GM21576 (cell line): ENCODE data around the gene ENTPD2.

Source experiments
- ATAC-seq: cut with Tn5 transposase; IDR thresholded peaks from one replicate; pipeline ENCODE4 v1.9.1; 2021; ENCODE audit warnings: mild to moderate bottlenecking, moderate library complexity; ENCODE audit not compliant: unreplicated experiment

The ENTPD2 gene

GRCh38 chr9:137080260-137081122 lies 26.6 kb upstream of the ENTPD2 start:
- no peak for ATAC-seq

DNA sequence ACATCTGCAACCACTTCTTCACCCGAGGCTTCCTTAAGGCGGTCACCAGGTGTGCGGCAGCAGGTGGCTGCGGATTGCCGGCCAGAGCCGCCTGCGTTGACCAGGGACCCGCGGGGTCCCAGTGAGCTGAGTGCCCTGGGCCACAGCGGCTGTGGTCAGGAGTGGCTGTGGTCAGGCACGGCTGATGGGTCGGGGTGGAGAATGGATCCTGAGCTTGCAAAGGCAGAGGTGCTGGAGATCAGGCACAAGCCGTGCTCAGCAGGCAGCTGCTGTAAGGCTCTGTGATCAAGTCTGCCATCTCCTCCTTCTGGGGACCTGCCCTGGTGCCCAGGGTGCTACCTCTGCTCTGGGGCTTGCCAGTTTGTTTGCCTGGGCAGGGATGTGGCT lies 25.5 kb upstream of the ENTPD2 start:
- no peak for ATAC-seq

DNA sequence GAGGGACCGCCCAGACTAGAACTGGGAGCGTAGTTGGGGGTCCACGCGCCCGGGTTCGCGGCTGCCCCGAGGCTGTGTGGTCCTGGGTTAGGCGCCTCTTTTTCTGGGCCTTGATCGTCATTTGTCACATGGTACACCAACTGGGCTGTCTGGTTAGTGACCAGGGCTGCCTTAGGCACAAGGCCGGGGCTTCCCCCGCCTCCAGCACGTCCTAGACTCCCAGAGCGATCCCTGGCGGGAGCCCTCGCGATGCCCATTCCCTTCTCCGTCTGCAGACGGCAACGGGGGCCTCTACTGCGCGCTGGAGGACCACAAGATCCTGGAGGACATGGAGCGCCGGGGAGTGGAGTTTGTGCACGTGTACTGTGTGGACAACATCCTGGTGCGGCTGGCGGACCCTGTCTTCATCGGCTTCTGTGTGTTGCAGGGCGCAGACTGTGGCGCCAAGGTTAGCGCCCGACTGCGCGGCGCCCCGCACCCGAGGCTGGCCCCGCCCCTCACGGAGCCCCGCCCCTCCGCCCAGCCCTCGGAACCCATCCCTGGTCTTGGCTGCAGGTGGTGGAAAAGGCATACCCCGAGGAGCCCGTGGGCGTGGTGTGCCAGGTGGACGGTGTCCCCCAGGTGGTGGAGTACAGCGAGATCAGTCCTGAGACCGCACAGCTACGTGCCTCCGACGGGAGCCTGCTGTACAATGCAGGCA lies 25.0 kb upstream of the ENTPD2 start:
- no peak for ATAC-seq

DNA sequence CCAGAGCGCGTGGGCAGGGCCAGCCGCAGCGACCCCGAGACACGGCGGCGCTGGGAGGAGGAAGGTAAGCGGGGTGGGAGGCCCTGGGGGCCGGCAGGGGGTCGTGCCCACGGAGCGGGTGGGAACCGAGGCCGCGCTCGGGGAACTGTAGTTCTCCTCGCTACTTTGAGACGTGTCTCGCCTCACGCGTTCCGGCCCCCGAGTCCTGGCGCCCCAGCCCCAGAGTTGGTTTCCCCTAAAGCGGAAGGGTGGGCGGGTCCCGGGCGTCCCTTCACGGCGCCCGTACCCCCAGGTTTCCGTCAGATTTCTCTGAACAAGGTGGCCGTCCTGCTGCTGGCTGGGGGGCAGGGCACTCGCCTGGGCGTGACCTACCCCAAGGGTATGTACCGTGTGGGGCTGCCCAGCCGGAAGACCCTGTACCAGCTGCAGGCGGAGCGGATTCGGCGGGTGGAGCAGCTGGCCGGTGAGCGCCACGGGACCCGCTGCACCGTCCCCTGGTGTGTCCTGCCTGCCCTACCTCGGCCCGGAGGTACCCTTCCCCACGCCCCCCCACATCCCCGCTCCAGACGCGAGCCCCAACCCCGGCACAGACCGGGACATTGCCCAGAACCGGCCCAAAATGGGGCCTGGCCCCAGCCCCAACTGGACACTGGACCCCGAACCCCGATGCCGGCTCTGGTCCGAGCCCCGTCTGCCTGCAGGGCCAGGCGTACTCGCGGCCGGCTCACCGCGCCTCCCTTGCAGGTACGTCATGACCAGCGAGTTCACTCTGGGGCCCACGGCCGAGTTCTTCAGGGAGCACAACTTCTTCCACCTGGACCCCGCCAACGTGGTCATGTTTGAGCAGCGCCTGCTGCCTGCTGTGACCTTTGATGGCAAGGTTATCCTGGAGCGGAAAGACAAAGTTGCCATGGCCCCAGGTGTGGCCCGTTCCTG lies 24.2 kb upstream of the ENTPD2 start:
- peak; percentile 11 for ATAC-seq

GRCh38 chr9:137077010-137077747 lies 23.3 kb upstream of the ENTPD2 start, which contains the start of gene UAP1L1:
UAP1L1 (plus strand) TSS chr9:137077517; CDS start chr9:137077533, 16 bp downstream.
- peak; percentile 56 for ATAC-seq

- ATAC-seq, result no peak
Observed at GRCh38 chr9:137076636-137077009, 22.8 kb upstream of the ENTPD2 start.

DNA sequence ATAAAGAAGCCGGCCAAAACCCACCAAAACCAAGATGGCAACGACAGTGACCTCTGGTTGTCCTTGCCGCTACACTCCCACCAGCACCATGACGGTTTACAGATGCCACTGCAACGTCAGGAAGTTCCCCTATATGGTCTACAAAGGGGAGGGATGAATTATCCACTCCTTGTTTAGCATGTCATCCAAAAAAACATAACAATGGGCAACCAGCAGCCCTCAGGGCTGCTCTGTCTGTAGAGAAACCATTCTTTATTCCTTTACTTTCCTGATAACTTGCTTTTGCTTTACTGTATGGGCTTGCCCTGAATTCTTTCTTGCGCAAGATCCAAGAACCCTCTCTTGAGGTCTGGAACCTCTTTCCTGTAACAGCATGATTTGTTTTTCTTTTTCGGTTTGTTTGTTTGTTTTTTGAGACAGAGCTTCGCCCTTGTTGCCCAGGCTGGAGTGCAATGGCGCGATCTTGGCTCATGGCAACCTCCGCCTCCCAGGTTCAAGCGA lies 21.5 kb upstream of the ENTPD2 start:
- ATAC-seq, result no peak

DNA sequence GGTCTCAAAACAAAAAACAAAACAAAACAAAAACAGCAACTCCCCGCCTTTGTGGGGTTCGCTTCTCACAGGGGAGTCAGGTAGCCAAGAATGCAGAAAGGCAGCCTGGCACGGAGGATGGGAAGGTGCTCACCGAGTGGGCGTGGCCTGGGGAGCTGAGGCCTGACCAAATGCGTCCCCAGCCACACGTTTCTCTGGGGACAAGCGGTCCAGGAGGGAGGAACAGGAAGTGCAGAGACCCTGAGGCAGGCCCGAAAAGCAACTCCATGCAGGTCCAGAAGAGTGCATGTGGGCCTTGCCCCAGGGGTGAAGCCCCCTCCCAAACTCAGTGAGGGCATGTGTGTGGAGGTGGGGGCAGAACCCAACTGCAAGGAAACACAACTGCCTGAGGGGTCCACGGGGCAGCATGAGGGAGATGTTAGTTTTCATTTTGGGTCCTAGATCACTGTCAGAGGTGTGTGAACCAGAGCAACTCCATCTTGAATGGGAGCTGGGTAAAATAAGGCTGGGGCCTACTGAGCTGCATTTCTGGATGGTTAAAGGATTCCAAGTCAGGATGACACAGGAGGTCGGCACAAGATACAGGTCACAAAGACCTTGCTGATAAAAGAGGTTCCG lies 20.9 kb upstream of the ENTPD2 start:
- ATAC-seq, result no peak

- ATAC-seq, result no peak
Observed at GRCh38 chr9:137073992-137074399, 20.1 kb upstream of the ENTPD2 start.

- ATAC-seq, result no peak
Observed at GRCh38 chr9:137071282-137071681, 17.4 kb upstream of the ENTPD2 start.

DNA sequence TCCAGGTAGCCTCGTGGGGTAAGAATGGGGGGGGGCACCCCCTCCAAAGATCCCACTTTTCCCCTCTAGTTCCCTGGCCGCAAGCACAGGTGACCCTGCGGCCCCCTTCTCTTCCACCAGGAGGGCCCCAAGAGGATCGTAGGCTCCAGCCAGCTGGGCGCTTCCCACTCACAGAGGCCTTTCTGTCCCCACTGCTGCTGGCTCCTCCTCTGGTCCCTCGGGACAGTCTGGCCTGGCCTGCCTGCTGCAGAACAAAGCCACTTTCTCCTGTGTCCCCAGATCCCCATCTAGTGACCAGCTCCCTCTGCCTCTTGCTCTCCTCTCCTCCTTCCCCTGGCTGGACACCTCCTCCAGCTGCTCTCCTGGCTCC lies 17.0 kb upstream of the ENTPD2 start:
- ATAC-seq, result no peak

GRCh38 chr9:137070201-137070905 lies 16.5 kb upstream of the ENTPD2 start, which contains the start of gene SAPCD2:
SAPCD2 (minus strand) TSS chr9:137070557; CDS start chr9:137070460, 97 bp downstream.
- ATAC-seq, result peak; percentile 71

- no peak for ATAC-seq
Observed at GRCh38 chr9:137069508-137070091, 15.7 kb upstream of the ENTPD2 start.

DNA sequence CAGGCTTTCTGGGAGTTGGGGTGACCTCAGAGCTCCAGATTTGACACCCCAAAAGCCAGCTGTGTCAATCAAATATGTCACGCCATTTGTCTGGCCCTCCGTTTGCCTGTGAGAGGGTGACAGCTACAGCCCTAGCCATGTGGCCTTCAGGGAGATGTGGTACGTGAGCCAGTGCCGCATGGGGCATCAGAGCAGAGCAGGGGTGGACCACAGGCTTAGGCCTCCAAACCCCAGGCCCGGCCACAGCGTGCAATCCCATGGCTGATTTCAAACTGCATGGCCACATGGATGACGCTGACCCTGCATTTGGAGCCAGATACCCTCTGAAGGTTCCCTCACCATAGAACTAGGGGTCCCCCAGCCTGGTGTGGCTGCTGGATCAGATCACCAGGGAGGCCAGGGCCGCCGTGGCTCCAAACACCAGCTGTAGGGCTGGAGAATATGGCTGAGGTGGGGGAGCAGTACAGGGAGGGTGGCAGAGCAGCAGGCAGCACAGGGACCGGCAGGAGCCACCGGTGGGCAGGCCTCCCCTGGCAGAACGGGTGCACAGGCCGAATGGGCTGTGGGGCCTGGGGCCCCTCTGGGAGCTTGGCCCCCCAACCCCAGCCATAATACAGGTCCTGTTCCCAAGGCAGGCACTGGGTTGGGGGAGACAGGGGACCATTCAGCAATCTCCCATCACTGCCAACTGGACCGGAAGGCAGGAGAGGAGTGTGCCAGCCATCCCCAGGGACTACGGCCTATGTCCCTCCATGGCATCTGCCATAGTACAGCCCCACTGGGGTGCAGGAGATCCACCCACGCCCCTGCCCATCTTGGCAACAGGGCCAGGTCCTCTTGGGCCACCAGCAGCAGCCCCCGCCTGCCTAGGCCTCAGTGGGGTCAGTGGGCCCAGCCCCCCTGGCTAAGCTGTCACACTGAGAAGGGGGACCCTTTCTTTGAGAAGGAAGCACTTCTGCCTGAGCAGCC lies 15.0 kb upstream of the ENTPD2 start:
- no peak for ATAC-seq

GRCh38 chr9:137067860-137068538 lies 14.1 kb upstream of the ENTPD2 start:
- no peak for ATAC-seq

DNA sequence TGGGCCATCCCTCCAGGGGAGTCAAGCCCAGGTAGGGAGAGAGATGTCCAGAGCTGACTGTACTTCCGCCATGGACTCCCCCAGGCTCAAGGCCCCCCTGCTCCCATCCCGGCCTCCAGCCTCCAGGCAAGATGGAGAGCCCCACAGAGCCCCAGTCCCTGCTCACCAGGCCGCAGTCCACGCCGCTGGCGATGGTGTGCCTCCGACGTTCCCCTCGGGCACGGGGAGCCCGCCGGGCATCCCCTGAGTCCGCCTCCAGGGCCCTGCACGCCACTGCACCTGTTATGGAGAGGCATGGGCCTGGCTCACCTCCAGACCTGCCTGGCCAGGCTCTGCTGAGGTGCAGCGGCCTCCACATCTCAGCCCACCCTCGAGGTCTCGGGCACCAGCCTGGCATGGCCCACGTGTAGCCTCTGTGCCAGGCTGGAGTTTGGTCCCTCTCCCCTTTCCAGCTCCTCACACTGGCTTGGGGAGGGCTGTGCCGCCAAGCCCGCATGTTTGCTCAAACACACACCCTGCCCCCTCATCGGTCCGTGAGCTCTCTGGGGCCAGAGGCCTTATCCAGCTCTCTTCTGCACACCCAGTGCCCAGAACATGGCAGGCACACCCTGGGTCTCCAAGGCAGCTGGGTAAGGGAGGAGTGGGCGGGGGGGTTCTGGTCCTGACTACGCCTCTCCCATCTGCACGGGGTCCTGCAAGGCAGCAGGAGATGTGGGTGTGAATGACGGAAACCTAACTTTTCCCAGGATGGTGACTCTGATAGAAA lies 12.4 kb upstream of the ENTPD2 start:
- no peak for ATAC-seq
